Uterus (tissue), 4 donors: ENCODE data around the gene CCND1. TPM values are rescaled to one million over a fixed set of nuclear protein-coding genes. Genes with fewer than 3 reads are reported as not detected.
"Not testable (repeated sequence)": the region's sequence is repeated elsewhere in the genome, so short reads cannot be mapped to it uniquely, and the experiment has no call there.

ENCODE experiments used
- DNase-seq, 2 donors: peaks; one replicate each; pipeline ENCODE4 v3.0.0-alpha.2; 2019 to 2020
- H3K27ac ChIP-seq, 2 donors: fragments of 200-600 bp; sonication (generic); 1 replicate in 1 of 2; 2 replicates in 1 of 2; pipeline ENCODE4 v1.5.1; 2016 to 2018
- H3K27me3 ChIP-seq, 2 donors: fragments of 200-600 bp; sonication (generic); one replicate each; pipeline ENCODE4 v1.5.1; 2018 to 2019; ENCODE audit warnings: control low read depth in 1 of 2
- H3K36me3 ChIP-seq, 2 donors: fragments of 200-600 bp; sonication (generic); one replicate each; pipeline ENCODE4 v1.5.1; 2019; ENCODE audit warnings: control low read depth in 1 of 2
- H3K4me1 ChIP-seq, 2 donors: fragments of 200-600 bp; sonication (generic); one replicate each; pipeline ENCODE4 v1.5.1; 2018 to 2019; ENCODE audit warnings: control low read depth in 1 of 2
- H3K4me3 ChIP-seq, 2 donors: fragments of 200-600 bp; sonication (generic); 1 replicate in 1 of 2; 2 replicates in 1 of 2; pipeline ENCODE4 v1.5.1; 2018 to 2019; ENCODE audit warnings: mild to moderate bottlenecking in 1 of 2
- H3K9me3 ChIP-seq, 2 donors: fragments of 200-600 bp; sonication (generic); one replicate each; pipeline ENCODE4 v1.5.1; 2019; ENCODE audit warnings: control low read depth in 1 of 2
- POLR2A ChIP-seq, 2 donors: fragments of 450-650 bp; IDR thresholded peaks; one replicate each; pipeline ENCODE4 v1.6.1; 2016; ENCODE audit warnings: antibody characterized with exemption in 2 of 2, mild to moderate bottlenecking in 1 of 2, moderate library complexity in 1 of 2
- intact Hi-C: fragments of 100-400 bp; cut with DNase I; formaldehyde crosslinking; loops from one replicate; pipeline ENCODE4 v1.15.1; 2023; ENCODE audit warnings: low total_unique reads
- total RNA-seq, 4 donors: library from RNA; depleted of rRNA in 3 of 4; stranded (reverse); fragments of >200 nt in 3 of 4; gene quantifications; one replicate each; pipeline versions ENCODE4 v1.1.0 to v1.2.4, GENCODE V29; 2014 to 2023
- TF ChIP-seq, protein P1 (sequence below), 4 experiments: fragments of 200-600 bp in 2 of 4; fragments of 450-650 bp in 2 of 4; sonication (generic) in 2 of 4; IDR thresholded peaks; one replicate each; pipeline ENCODE4 v1.5.1; 2016 to 2019; ENCODE audit warnings: antibody characterized with exemption in 4 of 4, mild to moderate bottlenecking in 2 of 4, moderate library complexity in 1 of 4
- donor health status: DM: yes; HTN: yes; CAD: no.

The CCND1 gene
- total RNA-seq, 4 donors from 2014 or later: 2.9 to 96.5 (median 20.5) TPM

DNA sequence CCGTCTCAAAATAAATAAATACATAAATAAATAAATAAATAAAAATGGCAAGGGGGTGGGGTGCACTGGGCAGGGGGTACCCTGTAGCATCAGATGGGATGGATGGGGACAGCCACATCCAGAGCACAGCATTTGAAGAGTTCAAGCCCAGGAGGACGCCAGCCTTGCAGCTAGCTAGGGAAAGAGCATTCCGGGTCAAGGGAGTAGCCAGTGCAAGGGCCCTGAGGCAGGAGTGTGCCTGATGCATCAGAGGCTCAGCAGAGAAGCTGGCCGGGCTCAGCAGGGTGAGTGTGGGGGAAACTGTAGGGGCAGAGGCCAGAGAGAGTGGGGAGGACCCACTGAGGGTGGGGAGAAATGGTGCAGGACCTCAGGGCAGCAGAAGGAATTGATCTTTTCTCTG, 23.7 kb upstream of the CCND1 start:
- no peak overlapping the region for H3K4me3 ChIP-seq
- no peak for TF ChIP-seq POLR2A (IDR thresholded peaks at IDR 0.05)
- TF ChIP-seq, protein P1, sequence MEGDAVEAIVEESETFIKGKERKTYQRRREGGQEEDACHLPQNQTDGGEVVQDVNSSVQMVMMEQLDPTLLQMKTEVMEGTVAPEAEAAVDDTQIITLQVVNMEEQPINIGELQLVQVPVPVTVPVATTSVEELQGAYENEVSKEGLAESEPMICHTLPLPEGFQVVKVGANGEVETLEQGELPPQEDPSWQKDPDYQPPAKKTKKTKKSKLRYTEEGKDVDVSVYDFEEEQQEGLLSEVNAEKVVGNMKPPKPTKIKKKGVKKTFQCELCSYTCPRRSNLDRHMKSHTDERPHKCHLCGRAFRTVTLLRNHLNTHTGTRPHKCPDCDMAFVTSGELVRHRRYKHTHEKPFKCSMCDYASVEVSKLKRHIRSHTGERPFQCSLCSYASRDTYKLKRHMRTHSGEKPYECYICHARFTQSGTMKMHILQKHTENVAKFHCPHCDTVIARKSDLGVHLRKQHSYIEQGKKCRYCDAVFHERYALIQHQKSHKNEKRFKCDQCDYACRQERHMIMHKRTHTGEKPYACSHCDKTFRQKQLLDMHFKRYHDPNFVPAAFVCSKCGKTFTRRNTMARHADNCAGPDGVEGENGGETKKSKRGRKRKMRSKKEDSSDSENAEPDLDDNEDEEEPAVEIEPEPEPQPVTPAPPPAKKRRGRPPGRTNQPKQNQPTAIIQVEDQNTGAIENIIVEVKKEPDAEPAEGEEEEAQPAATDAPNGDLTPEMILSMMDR (IDR thresholded peaks at IDR 0.05): no peak
- H3K27ac ChIP-seq: no peak overlapping the region
- H3K27me3 ChIP-seq: no peaks in the 10 kb centered on the region
- no peaks in the 10 kb centered on the region for H3K36me3 ChIP-seq
- intact Hi-C loops: no loop called here
- no peaks in the 10 kb centered on the region for H3K9me3 ChIP-seq
- no peak for DNase-seq
- H3K4me1 ChIP-seq: no peaks in the 10 kb centered on the region

DNA sequence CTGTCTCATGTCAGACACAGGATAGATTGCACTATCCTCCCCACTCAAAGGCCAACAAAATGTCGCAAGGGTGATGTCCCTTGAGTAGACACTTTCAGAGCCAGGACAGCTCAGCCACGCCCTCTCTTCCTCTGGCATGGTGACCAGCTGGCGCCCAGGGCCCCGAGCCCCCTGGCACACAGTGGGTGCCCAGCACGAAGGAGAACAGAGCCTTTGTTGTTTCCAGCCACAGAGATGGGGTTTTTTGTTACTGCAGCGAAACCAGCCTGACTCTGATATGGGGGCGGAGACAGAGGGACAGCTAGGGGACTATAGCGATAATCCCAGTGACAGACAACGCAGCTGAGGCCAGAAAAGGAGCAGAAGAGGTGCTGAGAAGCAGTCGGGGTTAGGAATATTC, 23.3 kb upstream of the CCND1 start:
- no peaks in the 10 kb centered on the region for H3K4me1 ChIP-seq
- H3K36me3 ChIP-seq: no peaks in the 10 kb centered on the region
- H3K9me3 ChIP-seq: no peaks in the 10 kb centered on the region
- H3K27me3 ChIP-seq: no peaks in the 10 kb centered on the region
- no peak for TF ChIP-seq POLR2A (IDR thresholded peaks at IDR 0.05)
- TF ChIP-seq, protein P1 (IDR thresholded peaks at IDR 0.05): no peak
- no peak for DNase-seq
- no peak overlapping the region for H3K4me3 ChIP-seq
- H3K27ac ChIP-seq: no peak overlapping the region
- intact Hi-C loops: no loop called here

DNA sequence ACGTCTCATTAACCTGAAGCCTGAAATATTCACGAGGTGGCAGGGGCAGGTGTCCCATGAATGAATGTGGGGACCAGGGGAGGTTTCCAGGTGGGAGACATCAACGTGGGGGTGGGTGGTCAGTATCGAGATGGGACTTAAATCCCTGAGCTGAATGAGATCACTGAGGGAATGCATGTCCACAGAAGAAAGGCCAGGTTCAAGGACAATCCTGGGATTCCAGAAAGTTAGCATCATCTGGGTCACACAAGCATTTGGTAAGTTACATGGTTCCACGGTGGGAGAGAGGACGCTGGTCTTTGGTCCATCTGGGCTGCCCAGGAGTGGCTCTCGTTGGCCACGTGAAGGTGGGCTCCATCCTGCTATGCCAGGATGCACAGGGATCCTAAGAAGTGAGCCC, 22.7 kb upstream of the CCND1 start:
- Histone ChIP-seq H3K27ac (no peak overlapping the region), H3K36me3 (no peaks in the 10 kb centered on the region), H3K9me3 (no peaks in the 10 kb centered on the region), H3K27me3 (no peaks in the 10 kb centered on the region), H3K4me1 (no peaks in the 10 kb centered on the region), H3K4me3 (no peak overlapping the region)
- intact Hi-C loops: no loop called here
- TF ChIP-seq, protein P1 (IDR thresholded peaks at IDR 0.05): no peak
- no peak for TF ChIP-seq POLR2A (IDR thresholded peaks at IDR 0.05)
- no peak for DNase-seq

DNA sequence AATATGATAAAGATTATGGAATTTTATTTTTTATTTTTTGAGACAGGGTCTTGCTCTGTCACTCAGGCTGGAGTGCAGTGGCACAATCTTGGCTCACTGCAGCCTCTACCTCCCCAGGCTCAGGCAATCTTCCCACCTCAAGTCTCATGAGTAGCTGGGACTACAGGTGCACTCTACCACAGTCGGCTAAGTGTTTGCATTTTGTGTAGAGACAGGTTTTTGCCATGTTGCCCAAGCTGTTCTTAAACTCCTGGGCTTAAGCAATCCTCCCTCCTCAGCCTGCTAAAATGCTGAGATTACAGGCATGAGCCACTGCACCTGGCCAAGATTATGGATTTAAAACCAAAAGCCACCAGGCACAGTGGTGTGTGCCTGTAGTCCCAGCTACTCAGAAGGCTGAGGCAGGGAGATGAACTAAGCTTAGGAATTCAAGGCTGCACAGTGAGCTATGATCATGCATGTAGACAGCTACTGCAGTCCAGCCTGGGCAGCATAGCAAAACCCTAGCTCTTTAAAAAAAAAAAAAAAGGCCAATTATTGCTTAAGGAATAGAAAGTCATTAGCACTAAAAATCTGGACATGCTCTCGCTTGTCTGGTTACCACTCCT, 20.2 kb upstream of the CCND1 start:
- intact Hi-C loops: no loop called here
- Histone ChIP-seq H3K4me3 (no peak overlapping the region), H3K27me3 (no peaks in the 10 kb centered on the region), H3K9me3 (no peaks in the 10 kb centered on the region), H3K27ac (no peak overlapping the region), H3K4me1 (no peaks in the 10 kb centered on the region), H3K36me3 (no peaks in the 10 kb centered on the region)
- TF ChIP-seq, protein P1 (IDR thresholded peaks at IDR 0.05): no peak
- no peak for TF ChIP-seq POLR2A (IDR thresholded peaks at IDR 0.05)
- DNase-seq: no peak

DNA sequence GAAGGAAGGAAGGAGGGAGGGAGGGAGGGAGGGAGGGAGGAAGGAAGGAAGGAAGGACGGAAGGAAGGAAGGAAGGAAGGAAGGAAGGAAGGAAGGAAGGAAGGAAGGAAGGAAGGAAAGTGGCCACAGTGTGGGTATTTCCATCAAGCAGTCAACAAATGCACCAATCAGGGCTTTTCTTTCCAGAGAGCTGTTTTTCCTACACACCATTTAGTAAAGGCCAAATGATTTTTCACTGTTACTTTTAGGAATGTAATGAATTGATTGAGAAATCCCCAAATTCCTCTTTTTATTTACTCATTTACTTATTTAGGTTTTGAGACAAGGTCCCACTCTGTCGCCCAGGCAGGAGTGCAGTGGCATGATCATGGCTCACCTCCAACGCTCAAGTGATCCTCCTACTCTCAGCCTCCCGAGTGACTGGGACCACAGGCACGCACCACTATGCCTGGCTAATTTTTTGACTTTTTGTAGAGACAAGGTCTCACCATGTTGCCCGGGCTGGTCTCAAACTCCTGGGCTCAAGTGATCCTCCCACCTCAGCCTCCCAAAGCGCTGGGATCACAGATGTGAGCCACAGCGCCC, 18.8 kb upstream of the CCND1 start:
- DNase-seq, H3K27ac ChIP-seq, H3K4me1 ChIP-seq, H3K36me3 ChIP-seq, intact Hi-C loops, H3K27me3 ChIP-seq, H3K9me3 ChIP-seq, H3K4me3 ChIP-seq: not testable (repeated sequence)
